Left lung (tissue), 10 donors: Measurements from ENCODE around the gene KIF26B. TPM values are rescaled to one million over a fixed set of nuclear protein-coding genes. Genes with fewer than 3 reads are reported as not detected.

Experiments used
- ATAC-seq: fragments of 200-7000 bp; cut with Tn5 transposase; one replicate; pipeline ENCODE4 v1.9.1; 2020; ENCODE audit warnings: moderate library complexity
- DNase-seq, 4 donors: peaks; one replicate each; pipeline ENCODE4 v3.0.0-alpha.2; 2013 to 2020
- H3K27ac ChIP-seq, 2 donors: fragments of 200-600 bp; sonication (generic) in 1 of 2; one replicate each; pipeline versions ENCODE4 v1.5.0 to v1.8.0; 2020 to 2021
- H3K27me3 ChIP-seq, 2 donors: fragments of 200-600 bp; sonication (generic) in 1 of 2; one replicate each; pipeline versions ENCODE4 v1.5.0 to v1.8.0; 2020 to 2021
- H3K36me3 ChIP-seq, 2 donors: fragments of 200-600 bp; sonication (generic) in 1 of 2; one replicate each; pipeline versions ENCODE4 v1.5.0 to v1.8.0; 2020 to 2021
- H3K4me1 ChIP-seq, 2 donors: fragments of 200-600 bp; one replicate each; pipeline ENCODE4 v1.8.0; 2021
- H3K4me3 ChIP-seq, 2 donors: fragments of 200-600 bp; sonication (generic) in 1 of 2; one replicate each; pipeline versions ENCODE4 v1.5.0 to v1.8.0; 2020 to 2021; ENCODE audit warnings: mild to moderate bottlenecking in 1 of 2
- H3K9me3 ChIP-seq, 2 donors: fragments of 200-600 bp; sonication (generic) in 1 of 2; one replicate each; pipeline versions ENCODE4 v1.5.0 to v1.8.0; 2020 to 2021
- CTCF ChIP-seq, 2 donors: fragments of 200-600 bp; sonication (generic) in 1 of 2; IDR thresholded peaks; one replicate each; pipeline versions ENCODE4 v1.5.0 to v1.8.0; 2021; ENCODE audit warnings: antibody characterized with exemption in 2 of 2
- intact Hi-C, 2 donors: fragments of 100-400 bp; cut with DNase I; formaldehyde crosslinking; loops; one replicate each; pipeline versions ENCODE4 v1.11.2 to v1.14.2; 2022
- polyA plus RNA-seq, 6 donors: library from polyadenylated mRNA; unstranded; fragments of 120-200 nt; gene quantifications; one replicate each; pipeline ENCODE4 v1.2.1, GENCODE V29; 2013; ENCODE audit not compliant: insufficient read length in 6 of 6
- total RNA-seq, 2 donors: library from RNA; stranded (reverse); fragmentation: NEBNext Ultra II Directional; extraction: Animal tissue kit (Norgen Biotek cat#: 25700); gene quantifications; one replicate each; pipeline ENCODE4 v1.2.1, GENCODE V29; 2021
- donor health status: DM: no; HTN: yes; CAD: no.
- donor health status: DM: no; HTN: no; CAD: no.

Gene KIF26B
- total and polyA plus RNA-seq, 8 donors = 3.9 to 28.3 (median 6.5) TPM

DNA sequence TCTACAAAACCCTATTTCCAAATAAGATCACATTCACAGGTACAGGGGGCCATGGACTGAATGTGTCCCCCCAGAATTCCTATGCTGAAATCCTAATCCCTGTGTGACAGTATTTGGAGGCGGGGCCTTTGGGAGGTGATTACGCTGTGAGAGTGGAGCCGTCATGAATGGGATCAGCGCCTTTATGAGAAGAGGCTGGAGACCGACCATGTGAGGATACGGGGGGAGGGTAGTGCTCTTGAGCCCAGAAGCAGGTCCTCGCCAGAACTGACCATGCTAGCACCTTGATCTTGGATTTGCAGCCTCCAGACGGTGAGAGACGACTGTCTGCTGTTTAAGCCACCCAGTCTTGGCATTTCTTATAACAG lies 23.8 kb upstream of the KIF26B start:
- Histone ChIP-seq H3K27ac (no peak overlapping the region), H3K4me1 (no peaks in the 10 kb centered on the region), H3K9me3 (no peaks in the 10 kb centered on the region), H3K4me3 (no peak overlapping the region), H3K27me3 (peaks cover 0 to 61% of the 10 kb centered on the region in 2 donors), H3K36me3 (no peaks in the 10 kb centered on the region)
- ATAC-seq (peak; percentile 53), DNase-seq (no peak)
- no peak for TF ChIP-seq CTCF (IDR thresholded peaks at IDR 0.05)
- intact Hi-C loops = no loop called here

GRCh38 chr1:245132771-245133170 lies 22.0 kb upstream of the KIF26B start:
- Histone ChIP-seq H3K27ac (no peak overlapping the region), H3K4me3 (no peak overlapping the region), H3K27me3 (peaks cover 0 to 62% of the 10 kb centered on the region in 2 donors), H3K9me3 (no peaks in the 10 kb centered on the region), H3K4me1 (no peaks in the 10 kb centered on the region), H3K36me3 (no peaks in the 10 kb centered on the region)
- intact Hi-C loops = no loop called here
- DNase-seq (no peak), ATAC-seq (no peak)
- no peak for TF ChIP-seq CTCF (IDR thresholded peaks at IDR 0.05)

DNA sequence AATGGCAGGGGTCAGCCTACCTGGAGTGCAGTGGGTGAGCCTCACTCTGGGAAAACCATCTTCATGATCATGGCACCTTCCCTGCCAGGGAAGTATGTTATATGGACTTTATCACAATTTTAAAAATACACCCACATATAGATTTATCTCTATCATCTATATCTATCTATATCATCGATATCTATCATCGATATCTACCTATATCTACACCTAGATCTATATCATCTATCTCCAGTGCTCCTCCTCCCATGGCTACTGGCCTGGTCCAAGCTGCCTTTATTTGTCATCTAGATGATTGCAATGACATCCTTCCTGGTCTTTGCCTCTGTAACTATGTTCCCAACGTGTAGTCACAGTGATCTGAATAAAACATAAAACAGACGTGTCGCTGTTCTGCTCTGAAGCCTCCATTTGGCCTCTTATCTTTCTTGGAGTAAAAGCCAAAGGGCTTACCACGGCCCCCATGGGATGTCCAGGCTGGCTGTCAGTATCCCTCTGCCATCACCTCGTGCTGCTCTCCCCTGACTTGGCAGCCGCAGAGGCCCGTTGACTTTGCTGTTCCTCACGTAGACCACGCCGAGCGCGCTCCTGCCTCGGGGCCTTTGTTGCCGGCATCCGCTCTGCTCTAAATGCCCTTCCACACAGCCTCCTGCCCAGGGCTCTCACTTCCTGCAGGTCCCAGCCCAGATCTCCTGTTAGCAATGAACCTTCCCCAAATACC lies 20.6 kb upstream of the KIF26B start:
- H3K27me3 ChIP-seq = peaks cover 0 to 50% of the 10 kb centered on the region in 2 donors
- no peak overlapping the region for H3K27ac ChIP-seq
- H3K4me3 ChIP-seq = no peak overlapping the region
- no peaks in the 10 kb centered on the region for H3K36me3 ChIP-seq
- no peaks in the 10 kb centered on the region for H3K4me1 ChIP-seq
- TF ChIP-seq CTCF (IDR thresholded peaks at IDR 0.05) = no peak
- DNase-seq (no peak), ATAC-seq (no peak)
- intact Hi-C loops = no loop called here
- H3K9me3 ChIP-seq = no peaks in the 10 kb centered on the region

DNA sequence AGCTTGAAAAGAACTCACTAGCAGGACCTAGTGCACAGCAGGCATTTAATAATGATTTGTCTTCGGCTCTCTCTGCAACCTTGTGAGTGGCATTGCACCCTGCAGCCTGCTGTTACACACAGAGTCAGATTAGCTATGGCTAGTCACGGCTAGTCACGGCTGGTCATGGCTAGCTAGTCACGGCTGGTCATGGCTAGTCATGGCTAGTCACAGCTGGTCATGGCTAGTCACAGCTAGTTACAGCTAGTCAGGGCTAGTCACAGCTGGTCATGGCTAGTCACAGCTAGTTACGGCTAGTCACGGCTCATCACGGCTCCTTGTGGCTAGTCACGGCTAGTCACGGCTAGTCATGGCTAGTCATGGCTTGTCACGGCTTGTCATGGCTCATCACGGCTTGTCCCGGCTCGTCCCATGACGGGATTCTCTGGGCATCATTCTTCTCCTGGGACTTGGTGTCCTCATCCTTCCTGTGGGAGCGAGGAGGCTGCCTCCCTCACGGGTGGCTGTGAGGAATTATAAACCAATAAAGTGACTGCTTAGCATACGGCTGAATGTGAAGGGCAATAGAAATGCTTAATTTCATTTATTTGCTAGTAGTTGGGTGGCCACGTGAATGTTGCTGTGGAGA lies 12.5 kb upstream of the KIF26B start:
- intact Hi-C loops = no loop called here
- H3K27me3 ChIP-seq = no peaks in the 10 kb centered on the region
- TF ChIP-seq CTCF (IDR thresholded peaks at IDR 0.05) = no peak
- no peaks in the 10 kb centered on the region for H3K9me3 ChIP-seq
- H3K27ac ChIP-seq = no peak overlapping the region
- no peak for DNase-seq
- no peak for ATAC-seq
- no peak overlapping the region for H3K4me3 ChIP-seq
- H3K36me3 ChIP-seq = no peaks in the 10 kb centered on the region
- H3K4me1 ChIP-seq = no peaks in the 10 kb centered on the region

DNA sequence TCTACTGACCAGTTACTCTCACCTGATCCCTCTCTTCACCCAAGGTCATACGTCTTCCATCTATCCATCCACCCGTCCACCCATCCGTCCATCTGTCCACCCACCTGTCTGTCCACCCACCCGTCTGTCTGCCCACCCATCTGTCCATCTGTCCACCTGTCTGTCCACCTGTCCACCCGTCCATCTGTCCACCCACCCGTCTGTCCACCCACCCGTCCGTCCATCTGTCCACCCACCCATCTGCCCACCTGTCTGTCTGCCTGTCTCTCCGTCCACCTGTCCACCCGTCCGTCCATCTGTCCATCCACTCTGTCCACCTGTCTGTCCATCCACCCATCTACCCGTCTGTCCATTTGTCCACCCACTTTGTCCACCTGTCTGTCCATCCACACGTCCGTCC lies 11.8 kb upstream of the KIF26B start:
- no peaks in the 10 kb centered on the region for H3K36me3 ChIP-seq
- H3K4me1 ChIP-seq = no peaks in the 10 kb centered on the region
- no peak overlapping the region for H3K4me3 ChIP-seq
- TF ChIP-seq CTCF (IDR thresholded peaks at IDR 0.05) = no peak
- DNase-seq = no peak
- no peak overlapping the region for H3K27ac ChIP-seq
- intact Hi-C loops = no loop called here
- no peaks in the 10 kb centered on the region for H3K9me3 ChIP-seq
- no peaks in the 10 kb centered on the region for H3K27me3 ChIP-seq
- ATAC-seq = no peak
